Stimulated activated effector memory CD8-positive, alpha-beta T cell treated with anti-CD3 and anti-CD28 coated beads, Interleukin-12 subunit alpha, Interleukin-12 subunit beta, amount 100 ng/mL, for 72 hours (primary cell): ENCODE data around the gene ARR3.
"Not testable (repeated sequence)": the region's sequence is repeated elsewhere in the genome, so short reads cannot be mapped to it uniquely, and the experiment has no call there.

Experiments used
- ATAC-seq: fragments of 150-1000 bp; cut with Tn5 transposase; 2 replicates; pipeline ENCODE4 v1.10.0; 2021
- DNase-seq, 2 donors: peaks; one replicate each; pipeline ENCODE4 v3.0.0; 2021 to 2022; ENCODE audit warnings: low spot score in 2 of 2
- H3K27ac Mint-ChIP-seq: one replicate; pipeline ENCODE4 v1.8.0; 2022; ENCODE audit warnings: mild to moderate bottlenecking, mixed read lengths
- H3K36me3 Mint-ChIP-seq: one replicate; pipeline ENCODE4 v1.8.0; 2022; ENCODE audit warnings: mild to moderate bottlenecking, mixed read lengths
- H3K4me1 Mint-ChIP-seq: one replicate; pipeline ENCODE4 v1.8.0; 2022; ENCODE audit warnings: mixed read lengths
- H3K4me3 Mint-ChIP-seq: one replicate; pipeline ENCODE4 v1.8.0; 2022; ENCODE audit warnings: mild to moderate bottlenecking, mixed read lengths
- H3K9me3 Mint-ChIP-seq: one replicate; pipeline ENCODE4 v1.8.0; 2022; ENCODE audit warnings: mixed read lengths

Gene ARR3

DNA sequence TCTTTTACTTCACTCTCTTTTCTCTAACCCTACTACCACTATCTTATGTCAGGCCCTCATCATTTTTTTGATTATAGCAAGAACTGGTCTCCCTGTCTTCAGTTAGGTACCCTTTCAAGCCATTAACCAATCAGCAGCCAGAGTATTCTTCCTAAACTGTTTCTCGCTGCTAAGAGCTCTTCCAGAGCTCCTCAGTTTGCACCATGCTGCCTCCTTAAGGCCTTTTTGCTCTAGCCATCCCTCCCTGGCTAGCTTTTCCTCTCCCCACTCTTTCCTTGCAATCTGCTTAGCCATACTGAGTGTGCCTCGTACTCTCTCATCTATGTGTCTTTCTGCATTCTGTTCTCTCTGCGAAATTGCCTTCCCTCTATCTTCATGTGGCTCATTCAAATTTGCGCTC lies 54.6 kb downstream of the ARR3 start:
- ATAC-seq = no peak
- Mint-ChIP-seq H3K36me3 (peaks cover 2% of the 10 kb centered on the region), H3K4me1 (no peaks in the 10 kb centered on the region), H3K27ac (no peak overlapping the region), H3K9me3 (no peaks in the 10 kb centered on the region), H3K4me3 (no peak overlapping the region)
- DNase-seq = no peak

DNA sequence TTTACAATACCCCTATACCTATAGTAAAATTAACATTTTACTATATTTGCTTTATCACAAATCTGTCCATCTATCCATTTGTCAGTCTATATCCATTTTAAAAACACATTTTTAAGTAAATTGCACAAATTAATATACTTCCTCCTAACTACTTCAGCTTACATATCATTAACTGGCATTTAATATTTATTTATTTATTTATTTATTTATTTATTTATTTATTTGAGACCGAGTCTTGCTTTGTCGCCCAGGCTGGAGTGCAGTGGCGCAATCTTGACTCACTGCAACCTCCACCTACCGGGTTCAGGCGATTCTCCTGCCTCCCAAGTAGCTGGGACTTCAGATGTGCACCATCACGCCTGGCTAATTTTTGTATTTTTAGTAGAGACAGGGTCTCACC lies 55.5 kb downstream of the ARR3 start:
- ATAC-seq, H3K27ac Mint-ChIP-seq, H3K9me3 Mint-ChIP-seq, H3K36me3 Mint-ChIP-seq, DNase-seq, H3K4me3 Mint-ChIP-seq, H3K4me1 Mint-ChIP-seq: not testable (repeated sequence)

DNA sequence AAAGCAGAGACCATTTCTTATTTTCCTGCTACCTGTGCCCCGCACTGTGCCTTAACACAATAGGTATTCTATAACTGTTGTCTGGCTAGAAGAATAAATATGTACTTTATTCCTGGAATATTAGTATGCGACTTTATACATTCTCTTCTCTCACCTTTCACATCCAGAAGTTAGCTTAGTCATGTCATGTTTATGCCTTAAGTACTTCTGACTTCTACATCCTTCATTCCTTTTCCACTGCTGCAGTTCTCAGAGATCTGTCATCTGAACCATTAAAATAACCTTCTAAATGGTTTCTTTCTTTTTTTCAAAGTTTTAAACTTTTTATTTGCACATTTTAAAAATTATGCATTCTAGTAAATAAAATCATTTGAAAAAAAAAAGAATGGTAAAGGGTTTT lies 56.2 kb downstream of the ARR3 start:
- Mint-ChIP-seq H3K36me3 (no peaks in the 10 kb centered on the region), H3K9me3 (no peaks in the 10 kb centered on the region), H3K27ac (no peak overlapping the region), H3K4me1 (no peaks in the 10 kb centered on the region), H3K4me3 (no peak overlapping the region)
- DNase-seq (no peak), ATAC-seq (no peak)

DNA sequence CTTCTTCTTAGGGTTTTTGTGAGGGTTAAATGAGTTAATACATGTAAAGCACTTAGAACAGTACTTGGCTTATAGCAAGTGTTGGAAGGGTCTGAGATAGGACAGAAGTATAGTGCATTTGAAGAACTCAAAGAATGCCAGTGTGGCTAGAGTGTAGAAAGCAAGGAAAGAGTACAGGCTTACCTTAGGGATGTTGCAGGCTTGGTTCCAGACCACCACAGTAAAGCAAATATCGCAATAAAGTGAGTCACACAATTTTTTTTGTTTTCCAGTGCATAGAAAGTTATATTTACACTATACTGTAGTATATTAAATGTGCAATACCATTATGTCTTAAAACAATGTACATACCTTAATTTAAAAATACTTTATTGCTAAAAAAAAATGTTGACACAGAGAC lies 63.0 kb downstream of the ARR3 start:
- Mint-ChIP-seq H3K4me1 (no peaks in the 10 kb centered on the region), H3K36me3 (no peaks in the 10 kb centered on the region), H3K4me3 (no peak overlapping the region), H3K9me3 (no peaks in the 10 kb centered on the region), H3K27ac (no peak overlapping the region)
- ATAC-seq = no peak
- no peak for DNase-seq
